Left kidney (tissue), 1 donor: ENCODE data around the gene PLXNA1. TPM values are rescaled to one million over a fixed set of nuclear protein-coding genes. Genes with fewer than 3 reads are reported as not detected.

Experiments used
- polyA plus RNA-seq: library from polyadenylated mRNA; unstranded; fragments of 120-200 nt; gene quantifications from one replicate; pipeline ENCODE4 v1.2.1, GENCODE V29; 2013; ENCODE audit not compliant: insufficient read length

Gene PLXNA1
- polyA plus RNA-seq, 1 donor = 29.9 TPM

Other genes with a start within 250 kb of the PLXNA1 start
- not detected for gene PRR23E, start 210.0 kb downstream of the PLXNA1 start, polyA plus RNA-seq